HepG2 (cell line): ENCODE results near the gene KLHL21. TPM values are rescaled to one million over a fixed set of nuclear protein-coding genes. Genes with fewer than 3 reads are reported as not detected.

ENCODE experiments used
- BRD4 ChIP-seq: sonication (generic); formaldehyde crosslinking; IDR thresholded peaks from 2 replicates; pipeline ENCODE4 v1.4.0; 2020; ENCODE audit warnings: missing genetic modification reagents
- FLYWCH1 ChIP-seq: sonication (generic); formaldehyde crosslinking; IDR thresholded peaks from 2 replicates; pipeline ENCODE4 v1.8.1; 2023; ENCODE audit warnings: mild to moderate bottlenecking, missing genetic modification reagents
- KLF12 ChIP-seq: sonication (generic); formaldehyde crosslinking; IDR thresholded peaks from 2 replicates; pipeline ENCODE4 v1.4.0; 2020; ENCODE audit warnings: missing genetic modification reagents, borderline replicate concordance
- MAFG ChIP-seq: sonication (generic); formaldehyde crosslinking; IDR thresholded peaks from 2 replicates; pipeline ENCODE4 v1.5.1; 2020; ENCODE audit warnings: mild to moderate bottlenecking, missing genetic modification reagents
- NR2F2 ChIP-seq: IDR thresholded peaks from 2 replicates; pipeline ENCODE4 v1.6.1; 2012; ENCODE audit warnings: low read depth, inconsistent platforms, borderline replicate concordance
- REL ChIP-seq: sonication (generic); formaldehyde crosslinking; conservative IDR thresholded peaks from 2 replicates; pipeline ENCODE4 v1.8.0; 2022; ENCODE audit warnings: mild to moderate bottlenecking, missing genetic modification reagents, moderate library complexity
- RNF2 ChIP-seq: fragments of 450-650 bp; conservative IDR thresholded peaks from 2 replicates; pipeline ENCODE4 v1.6.1; 2016; ENCODE audit warnings: low read depth
- TBX3 ChIP-seq: fragments of 450-650 bp; IDR thresholded peaks from 2 replicates; pipeline ENCODE4 v1.6.1; 2017; ENCODE audit warnings: antibody characterized with exemption, mild to moderate bottlenecking, inconsistent platforms, borderline replicate concordance
- ZNF296 ChIP-seq: sonication (generic); formaldehyde crosslinking; conservative IDR thresholded peaks from 2 replicates; pipeline ENCODE4 v1.5.0; 2020; ENCODE audit warnings: mild to moderate bottlenecking, missing genetic modification reagents
- ZNF331 ChIP-seq: sonication (generic); formaldehyde crosslinking; IDR thresholded peaks from 2 replicates; pipeline ENCODE4 v1.4.0; 2020; ENCODE audit warnings: missing genetic modification reagents
- ZNF33B ChIP-seq: sonication (generic); formaldehyde crosslinking; IDR thresholded peaks from 2 replicates; pipeline ENCODE4 v1.5.1; 2020; ENCODE audit warnings: mild to moderate bottlenecking, missing genetic modification reagents
- ZNF549 ChIP-seq: sonication (generic); formaldehyde crosslinking; IDR thresholded peaks from 2 replicates; pipeline ENCODE4 v1.5.0; 2020; ENCODE audit warnings: missing genetic modification reagents
- ZNF670 ChIP-seq: sonication (generic); formaldehyde crosslinking; IDR thresholded peaks from 2 replicates; pipeline ENCODE4 v1.8.0; 2022; ENCODE audit warnings: mild to moderate bottlenecking, missing genetic modification reagents, borderline replicate concordance
- ZNF891 ChIP-seq: sonication (generic); formaldehyde crosslinking; IDR thresholded peaks from 2 replicates; pipeline ENCODE4 v1.5.0; 2020; ENCODE audit warnings: mild to moderate bottlenecking, missing genetic modification reagents
- polyA plus RNA-seq, 8 experiments: library from polyadenylated mRNA; depleted of rRNA in 3 of 8; stranded (reverse) in 7 of 8; unstranded in 1 of 8; fragments of >200 nt; fragmentation: Illumina TruSeq in 4 of 8; extraction: Trizol in 4 of 8; gene quantifications; 2 replicates each; pipeline versions ENCODE4 v1.2.1 to v1.2.3, GENCODE V29; 2011 to 2016; ENCODE audit warnings: low read depth in 4 of 8, missing spikeins in 1 of 8, mixed read lengths in 1 of 8; ENCODE audit not compliant: insufficient read depth in 1 of 8
- total RNA-seq, 5 experiments: library from RNA; depleted of rRNA; stranded (reverse); fragments of >200 nt; fragmentation: Illumina TruSeq; extraction: Trizol; gene quantifications; 2 replicates each; pipeline ENCODE4 v1.2.3, GENCODE V29; 2016; ENCODE audit warnings: low read depth in 1 of 5
- TF ChIP-seq, protein P1 (sequence below): sonication (generic); formaldehyde crosslinking; IDR thresholded peaks from 2 replicates; pipeline ENCODE4 v1.4.0; 2020; ENCODE audit warnings: missing genetic modification reagents, borderline replicate concordance
- TF ChIP-seq, protein P2 (sequence below): sonication (generic); formaldehyde crosslinking; IDR thresholded peaks from 2 replicates; pipeline ENCODE4 v1.5.0; 2020; ENCODE audit warnings: missing genetic modification reagents
- TF ChIP-seq, protein P3 (sequence below): IDR thresholded peaks from 2 replicates; pipeline ENCODE4 v1.6.1; 2016; ENCODE audit warnings: missing genetic modification reagents, missing compliant biosample characterization
- TF ChIP-seq, protein P4 (sequence below): sonication (generic); formaldehyde crosslinking; IDR thresholded peaks from 2 replicates; pipeline ENCODE4 v1.5.1; 2020; ENCODE audit warnings: mild to moderate bottlenecking, missing genetic modification reagents, moderate library complexity
- TF ChIP-seq, protein P5 (sequence below): sonication (generic); formaldehyde crosslinking; IDR thresholded peaks from 2 replicates; pipeline ENCODE4 v1.4.0; 2020; ENCODE audit warnings: mild to moderate bottlenecking, low read depth, missing genetic modification reagents

KLHL21 gene
- total and polyA plus RNA-seq, 2 of the 13 experiments (the other 11 are each of a cell fraction or from before 2014, with no cell fraction given), result 14.8 to 25.0 TPM

DNA sequence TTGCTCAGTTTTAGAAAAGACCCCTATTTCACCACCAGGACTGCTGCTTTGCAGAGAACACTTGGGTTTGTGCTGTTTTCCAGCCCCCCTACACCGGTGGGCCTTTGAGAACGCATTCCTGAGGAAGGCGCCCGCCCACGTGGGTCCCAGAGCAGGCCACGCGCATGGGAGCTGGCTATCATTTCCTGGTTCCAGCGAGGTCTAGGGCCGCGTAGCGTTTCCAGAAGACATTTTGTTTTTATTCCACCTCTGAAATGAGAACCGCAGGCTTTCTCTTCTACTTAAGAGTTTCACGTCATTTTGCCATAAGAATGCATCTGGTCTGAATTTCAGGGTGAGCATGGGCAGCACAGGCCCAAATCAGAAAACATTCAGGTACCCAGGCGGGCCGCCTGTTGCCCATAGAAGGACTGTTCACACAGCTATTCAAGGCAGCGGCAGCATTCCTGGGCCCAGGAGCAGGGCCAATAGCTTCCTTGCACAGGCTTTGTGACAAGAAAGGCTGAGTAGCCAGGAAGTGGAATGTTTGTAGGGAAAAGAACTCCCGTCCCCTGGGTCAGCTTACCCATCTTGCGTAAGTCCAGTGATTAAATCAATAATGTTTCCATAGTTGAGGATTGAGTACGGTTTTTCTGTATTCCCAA lies 1.4 kb upstream of the KLHL21 start (continued):
- TF ChIP-seq, protein P1, sequence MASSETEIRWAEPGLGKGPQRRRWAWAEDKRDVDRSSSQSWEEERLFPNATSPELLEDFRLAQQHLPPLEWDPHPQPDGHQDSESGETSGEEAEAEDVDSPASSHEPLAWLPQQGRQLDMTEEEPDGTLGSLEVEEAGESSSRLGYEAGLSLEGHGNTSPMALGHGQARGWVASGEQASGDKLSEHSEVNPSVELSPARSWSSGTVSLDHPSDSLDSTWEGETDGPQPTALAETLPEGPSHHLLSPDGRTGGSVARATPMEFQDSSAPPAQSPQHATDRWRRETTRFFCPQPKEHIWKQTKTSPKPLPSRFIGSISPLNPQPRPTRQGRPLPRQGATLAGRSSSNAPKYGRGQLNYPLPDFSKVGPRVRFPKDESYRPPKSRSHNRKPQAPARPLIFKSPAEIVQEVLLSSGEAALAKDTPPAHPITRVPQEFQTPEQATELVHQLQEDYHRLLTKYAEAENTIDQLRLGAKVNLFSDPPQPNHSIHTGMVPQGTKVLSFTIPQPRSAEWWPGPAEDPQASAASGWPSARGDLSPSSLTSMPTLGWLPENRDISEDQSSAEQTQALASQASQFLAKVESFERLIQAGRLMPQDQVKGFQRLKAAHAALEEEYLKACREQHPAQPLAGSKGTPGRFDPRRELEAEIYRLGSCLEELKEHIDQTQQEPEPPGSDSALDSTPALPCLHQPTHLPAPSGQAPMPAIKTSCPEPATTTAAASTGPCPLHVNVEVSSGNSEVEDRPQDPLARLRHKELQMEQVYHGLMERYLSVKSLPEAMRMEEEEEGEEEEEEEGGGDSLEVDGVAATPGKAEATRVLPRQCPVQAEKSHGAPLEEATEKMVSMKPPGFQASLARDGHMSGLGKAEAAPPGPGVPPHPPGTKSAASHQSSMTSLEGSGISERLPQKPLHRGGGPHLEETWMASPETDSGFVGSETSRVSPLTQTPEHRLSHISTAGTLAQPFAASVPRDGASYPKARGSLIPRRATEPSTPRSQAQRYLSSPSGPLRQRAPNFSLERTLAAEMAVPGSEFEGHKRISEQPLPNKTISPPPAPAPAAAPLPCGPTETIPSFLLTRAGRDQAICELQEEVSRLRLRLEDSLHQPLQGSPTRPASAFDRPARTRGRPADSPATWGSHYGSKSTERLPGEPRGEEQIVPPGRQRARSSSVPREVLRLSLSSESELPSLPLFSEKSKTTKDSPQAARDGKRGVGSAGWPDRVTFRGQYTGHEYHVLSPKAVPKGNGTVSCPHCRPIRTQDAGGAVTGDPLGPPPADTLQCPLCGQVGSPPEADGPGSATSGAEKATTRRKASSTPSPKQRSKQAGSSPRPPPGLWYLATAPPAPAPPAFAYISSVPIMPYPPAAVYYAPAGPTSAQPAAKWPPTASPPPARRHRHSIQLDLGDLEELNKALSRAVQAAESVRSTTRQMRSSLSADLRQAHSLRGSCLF (CRISPR knock-in tag), result no peak
- TF ChIP-seq MAFG (CRISPR knock-in tag) (no peak), FLYWCH1 (CRISPR knock-in tag) (no peak), BRD4 (CRISPR knock-in tag) (peak; percentile 51; the same call in 1 of the 2 replicates), ZNF670 (CRISPR knock-in tag) (0 out of 2 replicates have a peak, but pooled peaks have one; percentile 22), TBX3 (no peak), RNF2 (no peak), ZNF549 (CRISPR knock-in tag) (no peak), NR2F2 (no peak), ZNF891 (no peak), REL (CRISPR knock-in tag) (no peak), ZNF296 (no peak), ZNF331 (peak; percentile 85), KLF12 (CRISPR knock-in tag) (0 out of 2 replicates have a peak, but pooled peaks have one; percentile 9), ZNF33B (no peak)
- TF ChIP-seq, protein P2, sequence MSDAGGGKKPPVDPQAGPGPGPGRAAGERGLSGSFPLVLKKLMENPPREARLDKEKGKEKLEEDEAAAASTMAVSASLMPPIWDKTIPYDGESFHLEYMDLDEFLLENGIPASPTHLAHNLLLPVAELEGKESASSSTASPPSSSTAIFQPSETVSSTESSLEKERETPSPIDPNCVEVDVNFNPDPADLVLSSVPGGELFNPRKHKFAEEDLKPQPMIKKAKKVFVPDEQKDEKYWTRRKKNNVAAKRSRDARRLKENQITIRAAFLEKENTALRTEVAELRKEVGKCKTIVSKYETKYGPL (CRISPR knock-in tag), result peak; percentile 54; the same call in 1 of the 2 replicates
- TF ChIP-seq, protein P3, sequence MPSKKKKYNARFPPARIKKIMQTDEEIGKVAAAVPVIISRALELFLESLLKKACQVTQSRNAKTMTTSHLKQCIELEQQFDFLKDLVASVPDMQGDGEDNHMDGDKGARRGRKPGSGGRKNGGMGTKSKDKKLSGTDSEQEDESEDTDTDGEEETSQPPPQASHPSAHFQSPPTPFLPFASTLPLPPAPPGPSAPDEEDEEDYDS, result peak; percentile 88
- TF ChIP-seq, protein P4, sequence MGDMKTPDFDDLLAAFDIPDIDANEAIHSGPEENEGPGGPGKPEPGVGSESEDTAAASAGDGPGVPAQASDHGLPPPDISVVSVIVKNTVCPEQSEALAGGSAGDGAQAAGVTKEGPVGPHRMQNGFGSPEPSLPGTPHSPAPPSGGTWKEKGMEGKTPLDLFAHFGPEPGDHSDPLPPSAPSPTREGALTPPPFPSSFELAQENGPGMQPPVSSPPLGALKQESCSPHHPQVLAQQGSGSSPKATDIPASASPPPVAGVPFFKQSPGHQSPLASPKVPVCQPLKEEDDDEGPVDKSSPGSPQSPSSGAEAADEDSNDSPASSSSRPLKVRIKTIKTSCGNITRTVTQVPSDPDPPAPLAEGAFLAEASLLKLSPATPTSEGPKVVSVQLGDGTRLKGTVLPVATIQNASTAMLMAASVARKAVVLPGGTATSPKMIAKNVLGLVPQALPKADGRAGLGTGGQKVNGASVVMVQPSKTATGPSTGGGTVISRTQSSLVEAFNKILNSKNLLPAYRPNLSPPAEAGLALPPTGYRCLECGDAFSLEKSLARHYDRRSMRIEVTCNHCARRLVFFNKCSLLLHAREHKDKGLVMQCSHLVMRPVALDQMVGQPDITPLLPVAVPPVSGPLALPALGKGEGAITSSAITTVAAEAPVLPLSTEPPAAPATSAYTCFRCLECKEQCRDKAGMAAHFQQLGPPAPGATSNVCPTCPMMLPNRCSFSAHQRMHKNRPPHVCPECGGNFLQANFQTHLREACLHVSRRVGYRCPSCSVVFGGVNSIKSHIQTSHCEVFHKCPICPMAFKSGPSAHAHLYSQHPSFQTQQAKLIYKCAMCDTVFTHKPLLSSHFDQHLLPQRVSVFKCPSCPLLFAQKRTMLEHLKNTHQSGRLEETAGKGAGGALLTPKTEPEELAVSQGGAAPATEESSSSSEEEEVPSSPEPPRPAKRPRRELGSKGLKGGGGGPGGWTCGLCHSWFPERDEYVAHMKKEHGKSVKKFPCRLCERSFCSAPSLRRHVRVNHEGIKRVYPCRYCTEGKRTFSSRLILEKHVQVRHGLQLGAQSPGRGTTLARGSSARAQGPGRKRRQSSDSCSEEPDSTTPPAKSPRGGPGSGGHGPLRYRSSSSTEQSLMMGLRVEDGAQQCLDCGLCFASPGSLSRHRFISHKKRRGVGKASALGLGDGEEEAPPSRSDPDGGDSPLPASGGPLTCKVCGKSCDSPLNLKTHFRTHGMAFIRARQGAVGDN, result peak; percentile 93
- TF ChIP-seq, protein P5, sequence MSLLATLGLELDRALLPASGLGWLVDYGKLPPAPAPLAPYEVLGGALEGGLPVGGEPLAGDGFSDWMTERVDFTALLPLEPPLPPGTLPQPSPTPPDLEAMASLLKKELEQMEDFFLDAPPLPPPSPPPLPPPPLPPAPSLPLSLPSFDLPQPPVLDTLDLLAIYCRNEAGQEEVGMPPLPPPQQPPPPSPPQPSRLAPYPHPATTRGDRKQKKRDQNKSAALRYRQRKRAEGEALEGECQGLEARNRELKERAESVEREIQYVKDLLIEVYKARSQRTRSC (CRISPR knock-in tag), result 0 out of 2 replicates have a peak, but pooled peaks have one; percentile 27
